H1 (cell line): ENCODE results near the gene ZNF143. TPM values are rescaled to one million over a fixed set of nuclear protein-coding genes. Genes with fewer than 3 reads are reported as not detected.

Source experiments
- ATF3 ChIP-seq: IDR thresholded peaks from 2 replicates; pipeline ENCODE4 v1.6.1; 2011; ENCODE audit warnings: low read depth, mild to moderate bottlenecking, low read length; ENCODE audit not compliant: insufficient read depth
- BCL11A ChIP-seq, 2 experiments: IDR thresholded peaks; one replicate each; pipeline ENCODE4 v1.6.1; 2011; ENCODE audit warnings: low read depth in 2 of 2, low read length in 2 of 2, mild to moderate bottlenecking in 2 of 2
- BRCA1 ChIP-seq: IDR thresholded peaks from 2 replicates; pipeline ENCODE4 v1.6.1; 2012; ENCODE audit warnings: low read depth, low read length, improper control_type of control experiment
- CBX8 ChIP-seq: fragments of 300-800, 300-1000 bp; sonication (generic); IDR thresholded peaks from 2 replicates; pipeline ENCODE4 v1.7.1; 2016; ENCODE audit warnings: low read depth, low read length, borderline replicate concordance
- CTBP2 ChIP-seq: IDR thresholded peaks from 2 replicates; pipeline ENCODE4 v1.7.0; 2011; ENCODE audit warnings: borderline replicate concordance, mild to moderate bottlenecking, moderate library complexity, mixed read lengths, low read length; ENCODE audit not compliant: insufficient read depth, insufficient read length
- CTCF ChIP-seq, 3 experiments: IDR thresholded peaks; 1 replicate in 2 of 3; 2 replicates in 1 of 3; pipeline versions ENCODE4 v1.5.1 to v1.6.1; 2011; ENCODE audit warnings: low read length in 3 of 3, mild to moderate bottlenecking in 3 of 3, inconsistent platforms in 2 of 3, low read depth in 1 of 3, moderate library complexity in 1 of 3; ENCODE audit not compliant: insufficient read depth in 1 of 3; ENCODE audit errors: control extremely low read depth in 1 of 3
- EZH2 ChIP-seq: fragments of 200-600 bp; sonication (generic); IDR thresholded peaks from 2 replicates; pipeline ENCODE4 v1.7.1; 2012; ENCODE audit warnings: low read depth, mild to moderate bottlenecking, moderate library complexity, low read length, inconsistent platforms; ENCODE audit not compliant: severe bottlenecking
- GABPA ChIP-seq: IDR thresholded peaks from 2 replicates; pipeline ENCODE4 v1.6.1; 2011; ENCODE audit warnings: mild to moderate bottlenecking, low read length, moderate library complexity, borderline replicate concordance; ENCODE audit not compliant: insufficient read depth
- JUN ChIP-seq: IDR thresholded peaks from 2 replicates; pipeline ENCODE4 v1.6.1; 2011; ENCODE audit warnings: low read depth, mild to moderate bottlenecking, improper control_type of control experiment, low read length
- KDM1A ChIP-seq: fragments of 200-600, 300-600 bp; sonication (generic); IDR thresholded peaks from 2 replicates; pipeline ENCODE4 v1.7.1; 2016; ENCODE audit warnings: mild to moderate bottlenecking, low read length, borderline replicate concordance
- PHF8 ChIP-seq: fragments of 200-600 bp; sonication (generic); conservative IDR thresholded peaks from 2 replicates; pipeline ENCODE4 v1.7.1; 2012; ENCODE audit warnings: low read depth, mild to moderate bottlenecking, inconsistent platforms, low read length, moderate library complexity
- POLR2AphosphoS5 ChIP-seq: IDR thresholded peaks from 2 replicates; pipeline ENCODE4 v1.6.1; 2011; ENCODE audit warnings: low read depth, low read length
- POU5F1 ChIP-seq: IDR thresholded peaks from 2 replicates; pipeline ENCODE4 v1.6.1; 2011; ENCODE audit warnings: low read depth, mild to moderate bottlenecking, low read length, moderate library complexity
- RBBP5 ChIP-seq: IDR thresholded peaks from 2 replicates; pipeline ENCODE4 v1.7.1; 2012; ENCODE audit warnings: low read depth, mild to moderate bottlenecking, inconsistent platforms, low read length, moderate library complexity, borderline replicate concordance
- RNF2 ChIP-seq: fragments of 200-900, 300-1000 bp; sonication (generic); IDR thresholded peaks from 2 replicates; pipeline ENCODE4 v1.7.1; 2016; ENCODE audit warnings: borderline replicate concordance, low read depth, mild to moderate bottlenecking, antibody characterized with exemption, low read length; ENCODE audit not compliant: poor library complexity, severe bottlenecking; ENCODE audit errors: missing control alignments
- SIRT6 ChIP-seq: IDR thresholded peaks from one replicate; pipeline ENCODE4 v1.7.1; 2012; ENCODE audit warnings: low read length, inconsistent platforms
- SP1 ChIP-seq: IDR thresholded peaks from 2 replicates; pipeline ENCODE4 v1.6.1; 2011; ENCODE audit warnings: low read depth, low read length
- SP2 ChIP-seq: IDR thresholded peaks from 2 replicates; pipeline ENCODE4 v1.6.1; 2012; ENCODE audit warnings: mild to moderate bottlenecking, low read length, inconsistent platforms
- SRF ChIP-seq: IDR thresholded peaks from 2 replicates; pipeline ENCODE4 v1.6.1; 2011; ENCODE audit warnings: mild to moderate bottlenecking, low read depth, low read length, moderate library complexity
- SUZ12 ChIP-seq: fragments of 200-600 bp; sonication (generic); IDR thresholded peaks from 2 replicates; pipeline ENCODE4 v1.6.1; 2012; ENCODE audit warnings: mild to moderate bottlenecking, inconsistent platforms, low read length, moderate library complexity, mixed read lengths
- TAF7 ChIP-seq: optimal IDR thresholded peaks from 2 replicates; pipeline ENCODE3; 2011; ENCODE audit warnings: low read depth, mild to moderate bottlenecking, inconsistent platforms, low read length, moderate library complexity, borderline replicate concordance
- polyA plus RNA-seq, 7 experiments: library from polyadenylated mRNA; depleted of rRNA in 3 of 7; stranded (reverse) in 5 of 7; unstranded in 2 of 7; fragments of >200 nt in 5 of 7; fragments of 200-250 nt in 2 of 7; gene quantifications; 1 replicate in 5 of 7; 2 replicates in 1 of 7; 4 replicates in 1 of 7; pipeline versions ENCODE4 v1.2.1 to v1.2.3, GENCODE V29; 2011 to 2013; ENCODE audit warnings: missing spikeins in 2 of 7, mixed read lengths in 2 of 7
- total RNA-seq: library from RNA; stranded (reverse); fragmentation: NEBNext Ultra II Directional; extraction: Animal tissue kit (Norgen Biotek cat#: 25700); gene quantifications from 2 replicates; pipeline ENCODE4 v1.2.1, GENCODE V29; 2021

Gene ZNF143
- total and polyA plus RNA-seq, 2 of the 8 experiments (the other 6 are each of a cell fraction or from before 2014, with no cell fraction given) = 43.0 to 69.2 TPM

DNA sequence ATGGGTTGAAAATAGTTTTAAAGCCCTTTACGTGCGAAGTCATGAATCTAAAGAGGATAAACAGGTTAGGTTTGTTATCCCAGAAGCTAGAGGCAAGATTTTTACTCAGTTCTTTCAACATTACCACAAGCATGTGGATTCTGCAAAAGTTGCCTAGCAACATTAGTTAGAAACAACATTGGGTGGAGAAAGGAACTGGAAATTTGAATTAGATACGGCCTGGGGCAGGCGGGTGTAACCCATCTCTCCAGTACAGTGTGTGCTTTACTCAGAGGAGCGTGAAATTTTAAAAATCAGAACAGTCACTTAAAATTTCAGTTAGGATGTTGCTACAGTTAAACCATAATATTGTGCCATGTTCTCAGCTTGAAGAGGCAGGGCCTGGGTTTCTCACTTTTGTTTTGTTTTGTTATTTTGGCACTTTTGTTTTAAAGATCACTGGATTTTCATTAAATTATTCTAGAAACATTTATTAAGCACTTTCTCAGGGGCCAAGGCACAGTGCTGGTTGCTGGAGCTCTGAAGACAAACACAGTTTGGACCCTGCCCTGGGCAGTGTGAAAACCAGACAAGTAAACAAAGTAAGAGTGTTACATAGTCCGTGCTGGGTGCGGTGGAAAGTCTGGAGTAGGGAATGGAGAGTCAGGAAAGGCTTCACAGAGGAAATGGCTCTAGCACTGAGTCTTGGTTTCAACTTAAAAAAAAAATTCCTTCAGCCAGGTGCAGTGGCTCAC, 108.2 kb downstream of the ZNF143 start (continued):
- TF ChIP-seq POLR2AphosphoS5 (no peak), BRCA1 (no peak), TAF7 (peak; percentile 49), CTCF (IDR thresholded peaks at IDR 0.05; ENCODE audit: control extremely low read depth in 1 of 3, insufficient read depth in 1 of 3, low read depth in 1 of 3, low read length in 3 of 3) (no peak), SUZ12 (no peak), RNF2 (no peak), EZH2 (no peak), RBBP5 (no peak), POU5F1 (no peak), JUN (no peak), CBX8 (no peak), SRF (no peak), SIRT6 (no peak), ATF3 (no peak), CTBP2 (no peak), BCL11A (IDR thresholded peaks at IDR 0.05; ENCODE audit: low read depth in 2 of 2, low read length in 2 of 2) (no peak), GABPA (no peak), SP2 (no peak), KDM1A (no peak), SP1 (peak; percentile 79), PHF8 (0 out of 2 replicates have a peak, but pooled peaks have one; percentile 21)
